ENCODE measurements around the gene METTL18.
"Not testable (repeated sequence)": the region's sequence is repeated elsewhere in the genome, so short reads cannot be mapped to it uniquely, and the experiment has no call there.

The METTL18 gene

DNA sequence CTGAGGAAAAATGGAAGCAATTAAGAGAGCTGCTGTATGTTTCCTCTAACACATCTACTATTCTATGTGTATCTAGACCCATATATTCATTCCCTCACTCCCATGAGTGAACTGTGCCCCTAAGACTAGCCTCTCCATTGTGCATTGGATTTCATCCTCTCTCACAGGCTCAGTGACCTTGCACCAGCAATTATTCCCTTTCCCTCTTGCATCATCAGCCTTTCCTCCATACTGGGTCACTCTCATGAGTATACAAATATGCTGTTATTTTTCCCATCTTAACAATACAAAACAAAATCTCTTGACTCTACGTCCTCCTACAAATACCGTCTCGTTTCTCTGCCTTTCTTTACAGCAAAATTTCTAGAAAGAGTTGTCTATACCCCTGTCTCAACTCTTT is 29.4 kb upstream of the METTL18 start:
- Histone ChIP-seq H3K9me3 (ENCODE audit: insufficient read depth, low read length) (no peaks in the 10 kb centered on the region), H3K4me1 (ENCODE audit: insufficient read depth, insufficient read length) (no peaks in the 10 kb centered on the region), H3K4me3 (ENCODE audit: insufficient read length, low read depth) (no peak overlapping the region), H3K36me3 (ENCODE audit: insufficient read depth, insufficient read length, low read length) (peaks cover 81% of the 10 kb centered on the region), H3K27me3 (ENCODE audit: insufficient read depth, insufficient read length) (no peaks in the 10 kb centered on the region), H3K9ac (ENCODE audit: insufficient read length, low read depth) (no peak overlapping the region)
- DNase-seq (ENCODE audit: low read depth, low spot score): no peak
- TF ChIP-seq ZNF274 (IDR thresholded peaks at IDR 0.05; ENCODE audit: low read depth, low read length): no peak

GRCh38 chr1:169821500-169821899 is 26.8 kb upstream of the METTL18 start:
- TF ChIP-seq SUZ12 (IDR thresholded peaks at IDR 0.05; ENCODE audit: extremely low read depth, insufficient read depth, insufficient read length): no peak
- no peak for TF ChIP-seq YY1 (IDR thresholded peaks at IDR 0.05; ENCODE audit: insufficient read depth, insufficient read length)
- Histone ChIP-seq H3K9ac (ENCODE audit: insufficient read length, low read depth) (no peak overlapping the region), H3K4me3 (ENCODE audit: insufficient read length, low read depth) (no peak overlapping the region), H3K9me3 (ENCODE audit: insufficient read depth, low read length) (peaks cover 4% of the 10 kb centered on the region; the same call in 1 of the 2 replicates), H3K4me1 (ENCODE audit: insufficient read depth, insufficient read length) (no peaks in the 10 kb centered on the region), H3K27me3 (ENCODE audit: insufficient read depth, insufficient read length) (no peaks in the 10 kb centered on the region), H3K36me3 (ENCODE audit: insufficient read depth, insufficient read length, low read length) (peaks cover 68% of the 10 kb centered on the region)
- no peak for DNase-seq (ENCODE audit: low read depth, low spot score)

GRCh38 chr1:169816617-169817016 is 21.9 kb upstream of the METTL18 start:
- Histone ChIP-seq H3K27me3 (ENCODE audit: insufficient read depth, insufficient read length) (no peaks in the 10 kb centered on the region), H3K9me3 (ENCODE audit: insufficient read depth, low read length) (peaks cover 28% of the 10 kb centered on the region), H3K36me3 (ENCODE audit: insufficient read depth, insufficient read length, low read length) (peaks cover 66% of the 10 kb centered on the region), H3K4me3 (ENCODE audit: insufficient read length, low read depth) (no peak overlapping the region), H3K9ac (ENCODE audit: insufficient read length, low read depth) (no peak overlapping the region), H3K4me1 (ENCODE audit: insufficient read depth, insufficient read length) (no peaks in the 10 kb centered on the region)
- TF ChIP-seq SUZ12 (IDR thresholded peaks at IDR 0.05; ENCODE audit: extremely low read depth, insufficient read depth, insufficient read length) (no peak), ZNF274 (IDR thresholded peaks at IDR 0.05; ENCODE audit: low read depth, low read length) (no peak), YY1 (IDR thresholded peaks at IDR 0.05; ENCODE audit: insufficient read depth, insufficient read length) (no peak)
- DNase-seq (ENCODE audit: low read depth, low spot score): no peak

- H3K36me3 ChIP-seq (ENCODE audit: insufficient read depth, insufficient read length, low read length): peaks cover 75% of the 10 kb centered on the region
Observed at GRCh38 chr1:169814265-169814664, 19.6 kb upstream of the METTL18 start.

GRCh38 chr1:169812131-169812530 is 17.4 kb upstream of the METTL18 start:
- H3K9ac ChIP-seq (ENCODE audit: insufficient read length, low read depth): no peak overlapping the region
- TF ChIP-seq YY1 (IDR thresholded peaks at IDR 0.05; ENCODE audit: insufficient read depth, insufficient read length): no peak
- no peak for TF ChIP-seq ZNF274 (IDR thresholded peaks at IDR 0.05; ENCODE audit: low read depth, low read length)
- no peak for TF ChIP-seq SUZ12 (IDR thresholded peaks at IDR 0.05; ENCODE audit: extremely low read depth, insufficient read depth, insufficient read length)
- no peaks in the 10 kb centered on the region for H3K4me1 ChIP-seq (ENCODE audit: insufficient read depth, insufficient read length)
- no peak for DNase-seq (ENCODE audit: low read depth, low spot score)
- peaks cover 28% of the 10 kb centered on the region for H3K9me3 ChIP-seq (ENCODE audit: insufficient read depth, low read length)
- H3K36me3 ChIP-seq (ENCODE audit: insufficient read depth, insufficient read length, low read length): peaks cover 83% of the 10 kb centered on the region
- H3K4me3 ChIP-seq (ENCODE audit: insufficient read length, low read depth): no peak overlapping the region
- H3K27me3 ChIP-seq (ENCODE audit: insufficient read depth, insufficient read length): no peaks in the 10 kb centered on the region

More at GRCh38 chr1:169814265-169814664, 19.6 kb upstream of the METTL18 start:
- Histone ChIP-seq H3K27me3 (ENCODE audit: insufficient read depth, insufficient read length) (no peaks in the 10 kb centered on the region), H3K9ac (ENCODE audit: insufficient read length, low read depth) (no peak overlapping the region), H3K4me1 (ENCODE audit: insufficient read depth, insufficient read length) (no peaks in the 10 kb centered on the region), H3K9me3 (ENCODE audit: insufficient read depth, low read length) (peaks cover 28% of the 10 kb centered on the region), H3K4me3 (ENCODE audit: insufficient read length, low read depth) (no peak overlapping the region)
- TF ChIP-seq SUZ12 (IDR thresholded peaks at IDR 0.05; ENCODE audit: extremely low read depth, insufficient read depth, insufficient read length) (no peak), ZNF274 (IDR thresholded peaks at IDR 0.05; ENCODE audit: low read depth, low read length) (no peak), YY1 (IDR thresholded peaks at IDR 0.05; ENCODE audit: insufficient read depth, insufficient read length) (no peak)
- no peak for DNase-seq (ENCODE audit: low read depth, low spot score)

DNA sequence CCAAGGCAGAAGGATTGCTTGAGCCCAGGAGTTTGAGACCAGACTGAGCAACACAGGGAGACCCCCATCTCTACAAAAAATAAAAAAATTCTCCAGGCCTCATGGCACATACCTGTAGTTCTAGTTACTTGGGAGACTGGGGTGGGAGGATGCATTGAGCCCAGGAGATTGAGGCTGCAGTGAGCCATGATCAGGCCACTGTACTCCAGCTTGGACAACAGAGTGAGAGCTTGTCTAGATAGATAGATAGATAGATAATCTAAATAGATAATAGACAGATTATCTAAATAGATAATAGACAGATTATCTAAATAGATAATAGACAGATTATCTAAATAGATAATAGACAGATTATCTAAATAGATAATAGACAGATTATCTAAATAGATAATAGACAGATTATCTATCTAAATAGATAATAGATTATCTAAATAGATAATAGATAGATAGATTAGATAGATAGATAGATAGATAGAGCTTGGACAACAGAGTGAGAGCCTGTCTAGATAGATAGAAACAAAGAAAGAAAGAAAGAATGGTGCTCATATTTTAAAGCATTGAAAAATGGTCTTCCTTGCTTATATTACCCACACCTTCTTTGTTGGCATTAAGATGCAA is 16.8 kb upstream of the METTL18 start:
- Histone ChIP-seq H3K36me3 (ENCODE audit: insufficient read depth, insufficient read length, low read length) (peaks cover 87% of the 10 kb centered on the region), H3K9me3 (ENCODE audit: insufficient read depth, low read length) (peaks cover 24% of the 10 kb centered on the region)
- not testable (repeated sequence) for H3K4me1 ChIP-seq (ENCODE audit: insufficient read depth, insufficient read length); H3K4me3 ChIP-seq (ENCODE audit: insufficient read length, low read depth); H3K27me3 ChIP-seq (ENCODE audit: insufficient read depth, insufficient read length); H3K9ac ChIP-seq (ENCODE audit: insufficient read length, low read depth); DNase-seq (ENCODE audit: low read depth, low spot score)

DNA sequence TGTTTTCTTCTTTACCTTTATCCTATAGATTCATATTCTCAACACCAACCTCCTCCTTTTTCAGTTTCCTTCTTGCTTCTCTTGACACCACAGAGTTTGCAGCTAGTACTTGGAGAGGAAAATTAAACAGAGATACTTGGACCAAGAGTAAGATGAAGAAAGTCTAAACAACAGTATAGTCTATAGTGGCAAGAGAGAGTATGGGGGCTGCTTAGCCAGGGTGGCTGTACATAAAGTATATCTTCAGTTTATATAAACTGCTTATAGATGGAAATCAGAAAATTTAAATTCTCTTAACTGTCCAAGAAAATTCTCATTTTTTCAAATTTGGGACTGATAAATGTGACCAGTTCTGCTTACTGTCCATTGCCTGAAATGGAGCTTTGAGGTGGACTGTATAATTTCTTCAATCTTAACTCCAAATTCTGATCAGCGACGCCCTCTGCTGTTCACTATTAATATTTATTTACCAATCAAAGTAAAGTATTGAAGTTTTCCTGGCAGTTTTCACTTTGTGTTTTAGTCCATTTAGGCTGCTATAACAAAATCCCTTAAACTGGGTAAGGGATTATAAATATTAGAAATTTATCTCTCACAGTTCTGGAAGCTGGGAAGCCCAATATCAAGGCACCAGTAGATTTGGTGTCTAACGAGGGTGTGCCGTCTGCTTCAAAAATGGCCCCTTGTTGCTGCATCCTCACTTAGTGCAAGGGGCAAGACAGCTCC is 14.8 kb upstream of the METTL18 start:
- Histone ChIP-seq H3K9me3 (ENCODE audit: insufficient read depth, low read length) (peaks cover 8% of the 10 kb centered on the region; the same call in 1 of the 2 replicates), H3K4me3 (ENCODE audit: insufficient read length, low read depth) (no peak overlapping the region), H3K9ac (ENCODE audit: insufficient read length, low read depth) (no peak overlapping the region), H3K4me1 (ENCODE audit: insufficient read depth, insufficient read length) (no peaks in the 10 kb centered on the region), H3K36me3 (ENCODE audit: insufficient read depth, insufficient read length, low read length) (peaks cover 89% of the 10 kb centered on the region), H3K27me3 (ENCODE audit: insufficient read depth, insufficient read length) (no peaks in the 10 kb centered on the region)
- no peak for DNase-seq (ENCODE audit: low read depth, low spot score)
- no peak for TF ChIP-seq SUZ12 (IDR thresholded peaks at IDR 0.05; ENCODE audit: extremely low read depth, insufficient read depth, insufficient read length)
